Neural cell (in vitro differentiated cells): ENCODE measurements around the gene IFNW1. TPM values are rescaled to one million over a fixed set of nuclear protein-coding genes. Genes with fewer than 3 reads are reported as not detected.
"Not testable (repeated sequence)": the region's sequence is repeated elsewhere in the genome, so short reads cannot be mapped to it uniquely, and the experiment has no call there.

Experiments used
- H2AFZ ChIP-seq: fragments of 200-600, 300-800 bp; sonication (generic), shearing (Covaris generic); 2 replicates; pipeline ENCODE4 v1.6.0; 2014; ENCODE audit warnings: low read depth, mild to moderate bottlenecking, antibody characterized with exemption, low read length, moderate library complexity
- H3F3A ChIP-seq: fragments of 200-600 bp; shearing (Covaris generic); 2 replicates; pipeline ENCODE4 v1.6.1; 2016; ENCODE audit warnings: mild to moderate bottlenecking, moderate library complexity, mixed read lengths, antibody characterized with exemption, low read length; ENCODE audit not compliant: insufficient read depth, poor library complexity, severe bottlenecking
- H3K27ac ChIP-seq: fragments of 200-600, 300-800 bp; sonication (generic), shearing (Covaris generic); 2 replicates; pipeline ENCODE4 v1.5.1; 2014; ENCODE audit warnings: mild to moderate bottlenecking, low read length, moderate library complexity
- H3K27me3 ChIP-seq: fragments of 300-800, 200-600 bp; sonication (generic), shearing (Covaris generic); 2 replicates; pipeline ENCODE4 v1.6.0; 2014; ENCODE audit warnings: mild to moderate bottlenecking, low read depth, low read length, moderate library complexity; ENCODE audit not compliant: insufficient read depth
- H3K36me3 ChIP-seq: fragments of 300-800, 200-600 bp; sonication (generic), shearing (Covaris generic); 2 replicates; pipeline ENCODE4 v1.5.1; 2014; ENCODE audit warnings: mild to moderate bottlenecking, antibody characterized with exemption, low read length, moderate library complexity; ENCODE audit not compliant: insufficient read depth
- H3K4me2 ChIP-seq: fragments of 300-800, 200-600 bp; sonication (generic), shearing (Covaris generic); 2 replicates; pipeline ENCODE4 v1.6.0; 2014; ENCODE audit warnings: mild to moderate bottlenecking, low read length
- H3K4me3 ChIP-seq: fragments of 300-800, 200-600 bp; sonication (generic), shearing (Covaris generic); 2 replicates; pipeline ENCODE4 v1.5.1; 2014; ENCODE audit warnings: mild to moderate bottlenecking, low read length, moderate library complexity
- H3K79me2 ChIP-seq: fragments of 200-600 bp; shearing (Covaris generic); replicated peaks from 2 replicates; pipeline ENCODE4 v1.6.0; 2014; ENCODE audit warnings: mild to moderate bottlenecking, low read length, moderate library complexity; ENCODE audit not compliant: insufficient read depth
- H3K9ac ChIP-seq: fragments of 300-800, 200-600 bp; sonication (generic), shearing (Covaris generic); 2 replicates; pipeline ENCODE4 v1.6.1; 2016; ENCODE audit warnings: mild to moderate bottlenecking, low read length, mixed read lengths
- H3K9me2 ChIP-seq: fragments of 200-600 bp; shearing (Covaris generic); 2 replicates; pipeline ENCODE4 v1.6.1; 2016; ENCODE audit warnings: mild to moderate bottlenecking, low read length, mixed read lengths; ENCODE audit not compliant: insufficient read depth
- H3K9me3 ChIP-seq: fragments of 200-600, 300-800 bp; sonication (generic), shearing (Covaris generic); 2 replicates; pipeline ENCODE4 v1.6.1; 2016; ENCODE audit warnings: mild to moderate bottlenecking, mixed run types, low read length, moderate library complexity, mixed read lengths
- H4K20me1 ChIP-seq: fragments of 200-600 bp; shearing (Covaris generic); 2 replicates; pipeline ENCODE4 v1.6.1; 2016; ENCODE audit warnings: mild to moderate bottlenecking, mixed run types; ENCODE audit not compliant: insufficient read depth
- EP300 ChIP-seq: fragments of 450-650 bp; conservative IDR thresholded peaks from 2 replicates; pipeline ENCODE4 v1.6.1; 2014; ENCODE audit warnings: antibody characterized with exemption, mild to moderate bottlenecking, moderate library complexity; ENCODE audit not compliant: poor library complexity, severe bottlenecking
- EZH2 ChIP-seq: fragments of 200-600, 300-800 bp; shearing (Covaris generic), sonication (generic); IDR thresholded peaks from 2 replicates; pipeline ENCODE4 v1.6.1; 2014; ENCODE audit warnings: antibody characterized with exemption, low read length, borderline replicate concordance, mild to moderate bottlenecking; ENCODE audit not compliant: insufficient read depth, poor library complexity, severe bottlenecking
- MXI1 ChIP-seq: fragments of 450-650 bp; conservative IDR thresholded peaks from 2 replicates; pipeline ENCODE4 v1.6.1; 2014; ENCODE audit warnings: antibody characterized with exemption, mild to moderate bottlenecking; ENCODE audit not compliant: poor library complexity, severe bottlenecking
- POLR2AphosphoS5 ChIP-seq: IDR thresholded peaks from 2 replicates; pipeline ENCODE4 v1.6.1; 2012
- RAD21 ChIP-seq: fragments of 450-650 bp; conservative IDR thresholded peaks from 2 replicates; pipeline ENCODE4 v1.6.1; 2014; ENCODE audit warnings: antibody characterized with exemption, mild to moderate bottlenecking, moderate library complexity
- SMC3 ChIP-seq: fragments of 450-650 bp; conservative IDR thresholded peaks from 2 replicates; pipeline ENCODE4 v1.6.1; 2014; ENCODE audit warnings: antibody characterized with exemption, mild to moderate bottlenecking, moderate library complexity; ENCODE audit not compliant: poor library complexity
- TAF1 ChIP-seq: IDR thresholded peaks from 2 replicates; pipeline ENCODE4 v1.6.1; 2012; ENCODE audit warnings: low read depth
- polyA plus RNA-seq: library from polyadenylated mRNA; depleted of rRNA; stranded (reverse); fragments of >200 nt; gene quantifications from 2 replicates; pipeline ENCODE4 v1.2.3, GENCODE V29; 2014
- TF ChIP-seq, protein P1 (sequence below): IDR thresholded peaks from 2 replicates; pipeline ENCODE4 v1.6.1; 2012; ENCODE audit warnings: borderline replicate concordance
- TF ChIP-seq, protein P2 (sequence below): fragments of 450-650 bp; IDR thresholded peaks from 2 replicates; pipeline ENCODE4 v1.5.1; 2014; ENCODE audit warnings: antibody characterized with exemption, mild to moderate bottlenecking, moderate library complexity; ENCODE audit not compliant: poor library complexity, severe bottlenecking

IFNW1 gene
- polyA plus RNA-seq, 1 donor from 2014 or later = not detected

DNA sequence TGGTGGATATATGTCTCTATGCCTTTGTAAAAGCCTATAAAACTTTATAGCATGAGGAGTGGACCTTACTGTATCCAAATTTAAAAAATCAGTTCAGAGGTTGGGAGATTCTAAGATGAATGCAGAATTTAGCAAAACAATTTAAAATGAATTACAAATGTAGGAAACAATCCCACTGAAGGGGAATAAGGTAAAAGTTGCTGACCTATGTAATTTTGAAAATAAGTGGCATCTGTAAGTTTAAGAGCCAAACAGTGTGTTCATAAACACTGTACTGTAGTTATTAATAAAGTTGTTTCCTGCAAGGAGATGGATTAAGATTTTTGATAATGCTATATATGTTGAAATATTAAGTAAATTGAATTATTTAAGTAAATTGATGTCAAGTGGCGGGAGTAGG is 4.6 kb downstream of the IFNW1 start:
- Histone ChIP-seq H3K36me3 (no peaks in the 10 kb centered on the region), H2AFZ (no peak overlapping the region), H4K20me1 (no peaks in the 10 kb centered on the region), H3K79me2 (no peaks in the 10 kb centered on the region), H3K9me2 (no peaks in the 10 kb centered on the region), H3K27me3 (no peaks in the 10 kb centered on the region), H3F3A (no peaks in the 10 kb centered on the region), H3K27ac (no peak overlapping the region), H3K4me3 (no peak overlapping the region), H3K9ac (no peak overlapping the region), H3K9me3 (no peaks in the 10 kb centered on the region), H3K4me2 (no peak overlapping the region)
- TF ChIP-seq SMC3 (no peak), MXI1 (no peak), EP300 (no peak), TAF1 (no peak), POLR2AphosphoS5 (no peak), RAD21 (no peak), EZH2 (no peak)
- TF ChIP-seq, protein P1, sequence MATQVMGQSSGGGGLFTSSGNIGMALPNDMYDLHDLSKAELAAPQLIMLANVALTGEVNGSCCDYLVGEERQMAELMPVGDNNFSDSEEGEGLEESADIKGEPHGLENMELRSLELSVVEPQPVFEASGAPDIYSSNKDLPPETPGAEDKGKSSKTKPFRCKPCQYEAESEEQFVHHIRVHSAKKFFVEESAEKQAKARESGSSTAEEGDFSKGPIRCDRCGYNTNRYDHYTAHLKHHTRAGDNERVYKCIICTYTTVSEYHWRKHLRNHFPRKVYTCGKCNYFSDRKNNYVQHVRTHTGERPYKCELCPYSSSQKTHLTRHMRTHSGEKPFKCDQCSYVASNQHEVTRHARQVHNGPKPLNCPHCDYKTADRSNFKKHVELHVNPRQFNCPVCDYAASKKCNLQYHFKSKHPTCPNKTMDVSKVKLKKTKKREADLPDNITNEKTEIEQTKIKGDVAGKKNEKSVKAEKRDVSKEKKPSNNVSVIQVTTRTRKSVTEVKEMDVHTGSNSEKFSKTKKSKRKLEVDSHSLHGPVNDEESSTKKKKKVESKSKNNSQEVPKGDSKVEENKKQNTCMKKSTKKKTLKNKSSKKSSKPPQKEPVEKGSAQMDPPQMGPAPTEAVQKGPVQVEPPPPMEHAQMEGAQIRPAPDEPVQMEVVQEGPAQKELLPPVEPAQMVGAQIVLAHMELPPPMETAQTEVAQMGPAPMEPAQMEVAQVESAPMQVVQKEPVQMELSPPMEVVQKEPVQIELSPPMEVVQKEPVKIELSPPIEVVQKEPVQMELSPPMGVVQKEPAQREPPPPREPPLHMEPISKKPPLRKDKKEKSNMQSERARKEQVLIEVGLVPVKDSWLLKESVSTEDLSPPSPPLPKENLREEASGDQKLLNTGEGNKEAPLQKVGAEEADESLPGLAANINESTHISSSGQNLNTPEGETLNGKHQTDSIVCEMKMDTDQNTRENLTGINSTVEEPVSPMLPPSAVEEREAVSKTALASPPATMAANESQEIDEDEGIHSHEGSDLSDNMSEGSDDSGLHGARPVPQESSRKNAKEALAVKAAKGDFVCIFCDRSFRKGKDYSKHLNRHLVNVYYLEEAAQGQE = no peak
- TF ChIP-seq, protein P2, sequence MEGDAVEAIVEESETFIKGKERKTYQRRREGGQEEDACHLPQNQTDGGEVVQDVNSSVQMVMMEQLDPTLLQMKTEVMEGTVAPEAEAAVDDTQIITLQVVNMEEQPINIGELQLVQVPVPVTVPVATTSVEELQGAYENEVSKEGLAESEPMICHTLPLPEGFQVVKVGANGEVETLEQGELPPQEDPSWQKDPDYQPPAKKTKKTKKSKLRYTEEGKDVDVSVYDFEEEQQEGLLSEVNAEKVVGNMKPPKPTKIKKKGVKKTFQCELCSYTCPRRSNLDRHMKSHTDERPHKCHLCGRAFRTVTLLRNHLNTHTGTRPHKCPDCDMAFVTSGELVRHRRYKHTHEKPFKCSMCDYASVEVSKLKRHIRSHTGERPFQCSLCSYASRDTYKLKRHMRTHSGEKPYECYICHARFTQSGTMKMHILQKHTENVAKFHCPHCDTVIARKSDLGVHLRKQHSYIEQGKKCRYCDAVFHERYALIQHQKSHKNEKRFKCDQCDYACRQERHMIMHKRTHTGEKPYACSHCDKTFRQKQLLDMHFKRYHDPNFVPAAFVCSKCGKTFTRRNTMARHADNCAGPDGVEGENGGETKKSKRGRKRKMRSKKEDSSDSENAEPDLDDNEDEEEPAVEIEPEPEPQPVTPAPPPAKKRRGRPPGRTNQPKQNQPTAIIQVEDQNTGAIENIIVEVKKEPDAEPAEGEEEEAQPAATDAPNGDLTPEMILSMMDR = no peak

DNA sequence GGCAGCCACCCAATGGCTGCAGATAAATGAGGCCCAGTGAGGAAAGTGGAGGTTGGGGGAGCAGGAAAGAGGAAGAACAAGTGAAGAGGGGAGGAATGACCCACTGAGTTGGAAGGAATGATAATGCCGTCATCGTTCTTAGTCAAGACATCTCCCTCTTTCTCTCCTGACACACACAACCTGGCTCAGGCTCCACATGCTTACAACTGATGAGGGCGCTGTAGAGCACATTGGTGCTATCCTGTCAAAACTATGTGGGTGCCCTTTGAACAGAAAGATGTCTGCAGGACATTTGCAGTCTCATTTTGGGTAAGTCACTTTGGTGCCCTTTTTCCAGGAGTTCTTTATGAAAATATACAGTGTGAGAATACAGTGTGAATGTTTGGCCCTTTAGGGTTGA is 5.9 kb downstream of the IFNW1 start:
- Histone ChIP-seq H3F3A (no peaks in the 10 kb centered on the region), H3K9me3 (no peaks in the 10 kb centered on the region), H3K4me3 (no peak overlapping the region), H3K4me2 (no peak overlapping the region), H2AFZ (no peak overlapping the region), H4K20me1 (no peaks in the 10 kb centered on the region), H3K9me2 (no peaks in the 10 kb centered on the region), H3K36me3 (no peaks in the 10 kb centered on the region), H3K79me2 (no peaks in the 10 kb centered on the region), H3K27me3 (no peaks in the 10 kb centered on the region), H3K9ac (no peak overlapping the region), H3K27ac (no peak overlapping the region)
- TF ChIP-seq TAF1 = no peak
- TF ChIP-seq, protein P1 = no peak
- TF ChIP-seq MXI1 = no peak
- TF ChIP-seq SMC3 = no peak
- TF ChIP-seq RAD21 = no peak
- TF ChIP-seq, protein P2 = no peak
- TF ChIP-seq EP300 = no peak
- TF ChIP-seq POLR2AphosphoS5 = no peak
- TF ChIP-seq EZH2 = no peak

DNA sequence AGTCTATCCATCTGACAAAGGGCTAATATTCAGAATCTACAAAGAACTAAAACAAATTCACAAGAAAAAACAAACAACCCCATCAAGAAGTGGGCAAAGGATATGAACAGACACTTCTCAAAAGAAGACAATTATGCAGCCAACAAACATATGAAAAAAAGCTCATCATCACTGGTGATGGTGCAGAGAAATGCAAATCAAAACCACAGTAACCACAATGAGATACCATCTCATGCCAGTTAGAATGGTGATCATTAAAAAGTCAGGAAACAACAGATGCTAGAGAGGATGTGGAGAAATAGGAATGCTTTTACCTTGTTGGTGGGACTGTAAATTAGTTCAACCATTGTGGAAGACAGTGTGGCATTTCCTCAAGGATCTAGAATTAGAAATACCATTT is 13.4 kb downstream of the IFNW1 start:
- H3K4me3 ChIP-seq, H4K20me1 ChIP-seq, H3K27me3 ChIP-seq, H3K4me2 ChIP-seq, H3K9me2 ChIP-seq, H3K36me3 ChIP-seq, H3K27ac ChIP-seq, H3K9me3 ChIP-seq, H3F3A ChIP-seq, H2AFZ ChIP-seq, H3K9ac ChIP-seq, H3K79me2 ChIP-seq: not testable (repeated sequence)
